A673 (cell line): ENCODE data around the gene ZNF688. TPM values are rescaled to one million over a fixed set of nuclear protein-coding genes. Genes with fewer than 3 reads are reported as not detected.

Experiments
- BruUV-seq: library from RNA; stranded (reverse); fragments of 400-500 nt; replicated peaks from 2 replicates; lab custom pipeline; 2021; lab: Mats Ljungman, UMichigan
- CTCF ChIA-PET: fragments of 300-600 bp; sonication (Branson Sonifier 250); formaldehyde crosslinking; loops from one replicate; lab custom pipeline; 2022; ENCODE audit warnings: antibody characterized with exemption; lab: Charles Lee
- POLR2A ChIA-PET: fragments of 300-600 bp; sonication (Branson Sonifier 250); formaldehyde crosslinking; loops from one replicate; lab custom pipeline; 2022; ENCODE audit warnings: antibody characterized with exemption; ENCODE audit not compliant: low non-redundant PET; lab: Charles Lee
- DNase-seq: peaks from one replicate; pipeline ENCODE4 v3.0.0-alpha.2; 2015; ENCODE audit warnings: low spot score
- H3K27ac ChIP-seq: fragments of 200-600 bp; sonication (generic); 2 replicates; pipeline ENCODE4 v1.5.1; 2016; ENCODE audit warnings: mixed run types, low read depth, mild to moderate bottlenecking, mixed read lengths, antibody characterized with exemption, low read length; ENCODE audit not compliant: poor library complexity, severe bottlenecking
- H3K27me3 ChIP-seq: fragments of 200-600 bp; sonication (generic); replicated peaks from 2 replicates; pipeline ENCODE4 v1.6.1; 2017; ENCODE audit warnings: mixed run types, low read depth, mild to moderate bottlenecking, mixed read lengths, antibody characterized with exemption, low read length; ENCODE audit not compliant: insufficient read depth, poor library complexity
- H3K36me3 ChIP-seq: fragments of 200-600 bp; sonication (generic); 2 replicates; pipeline ENCODE4 v1.6.1; 2016; ENCODE audit warnings: mixed run types, mild to moderate bottlenecking, mixed read lengths, antibody characterized with exemption, low read length; ENCODE audit not compliant: insufficient read depth, poor library complexity, severe bottlenecking
- H3K4me1 ChIP-seq: fragments of 200-600 bp; sonication (generic); 2 replicates; pipeline ENCODE4 v1.6.1; 2017; ENCODE audit warnings: mixed run types, mild to moderate bottlenecking, mixed read lengths, antibody characterized with exemption, low read length; ENCODE audit not compliant: insufficient read depth, poor library complexity, severe bottlenecking
- H3K4me3 ChIP-seq: fragments of 200-600 bp; sonication (generic); 2 replicates; pipeline ENCODE4 v1.5.1; 2016; ENCODE audit warnings: low read depth, mixed run types, mild to moderate bottlenecking, mixed read lengths, low read length; ENCODE audit not compliant: poor library complexity, severe bottlenecking
- H3K9me3 ChIP-seq: fragments of 200-600 bp; sonication (generic); 2 replicates; pipeline ENCODE4 v1.6.1; 2016; ENCODE audit warnings: mixed run types, low read depth, mild to moderate bottlenecking, mixed read lengths, antibody characterized with exemption, low read length; ENCODE audit not compliant: poor library complexity, severe bottlenecking
- EZH2 ChIP-seq: fragments of 200-600 bp; sonication (generic); IDR thresholded peaks from 2 replicates; pipeline ENCODE4 v1.6.1; 2017; ENCODE audit warnings: borderline replicate concordance, low read depth, mild to moderate bottlenecking, mixed read lengths, antibody characterized with exemption, low read length; ENCODE audit not compliant: poor library complexity, severe bottlenecking
- intact Hi-C: fragments of 100-400 bp; cut with micrococcal nuclease; formaldehyde crosslinking; loops from one replicate; pipeline ENCODE4 v1.10.0; 2022; ENCODE audit not compliant: unreplicated experiment
- total RNA-seq: library from RNA; stranded (reverse); gene quantifications from 2 replicates; pipeline ENCODE4 v1.2.3, GENCODE V29; 2021
- TF ChIP-seq, protein P1 (sequence below): fragments of 300-800, 200-600 bp; sonication (generic); conservative IDR thresholded peaks from 2 replicates; pipeline ENCODE4 v1.5.1; 2017; ENCODE audit warnings: low read depth, mild to moderate bottlenecking, antibody characterized with exemption, low read length, moderate library complexity, mixed read lengths

Gene ZNF688
- total RNA-seq, 1 experiment from 2014 or later = 8.5 TPM

- ChIA-PET POLR2A (no interaction called here), CTCF (no interaction called here)
- BruUV-seq = no TSS peak
- Histone ChIP-seq H3K9me3 (no peaks in the 10 kb centered on the region), H3K4me1 (no peaks in the 10 kb centered on the region), H3K4me3 (no peak overlapping the region), H3K27me3 (no peaks in the 10 kb centered on the region), H3K27ac (peak overlapping the region; percentile 18), H3K36me3 (peaks cover 18% of the 10 kb centered on the region)
- no peak for DNase-seq
- TF ChIP-seq EZH2 = no peak
- TF ChIP-seq, protein P1, sequence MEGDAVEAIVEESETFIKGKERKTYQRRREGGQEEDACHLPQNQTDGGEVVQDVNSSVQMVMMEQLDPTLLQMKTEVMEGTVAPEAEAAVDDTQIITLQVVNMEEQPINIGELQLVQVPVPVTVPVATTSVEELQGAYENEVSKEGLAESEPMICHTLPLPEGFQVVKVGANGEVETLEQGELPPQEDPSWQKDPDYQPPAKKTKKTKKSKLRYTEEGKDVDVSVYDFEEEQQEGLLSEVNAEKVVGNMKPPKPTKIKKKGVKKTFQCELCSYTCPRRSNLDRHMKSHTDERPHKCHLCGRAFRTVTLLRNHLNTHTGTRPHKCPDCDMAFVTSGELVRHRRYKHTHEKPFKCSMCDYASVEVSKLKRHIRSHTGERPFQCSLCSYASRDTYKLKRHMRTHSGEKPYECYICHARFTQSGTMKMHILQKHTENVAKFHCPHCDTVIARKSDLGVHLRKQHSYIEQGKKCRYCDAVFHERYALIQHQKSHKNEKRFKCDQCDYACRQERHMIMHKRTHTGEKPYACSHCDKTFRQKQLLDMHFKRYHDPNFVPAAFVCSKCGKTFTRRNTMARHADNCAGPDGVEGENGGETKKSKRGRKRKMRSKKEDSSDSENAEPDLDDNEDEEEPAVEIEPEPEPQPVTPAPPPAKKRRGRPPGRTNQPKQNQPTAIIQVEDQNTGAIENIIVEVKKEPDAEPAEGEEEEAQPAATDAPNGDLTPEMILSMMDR = no peak
- intact Hi-C loops = no loop called here
These were observed 11.8 kb downstream of the ZNF688 start for GRCh38 chr16:30559690-30560089.

GRCh38 chr16:30558789-30559377 lies 12.6 kb downstream of the ZNF688 start:
- Histone ChIP-seq H3K36me3 (peaks cover 26% of the 10 kb centered on the region), H3K9me3 (no peaks in the 10 kb centered on the region), H3K27me3 (no peaks in the 10 kb centered on the region), H3K4me3 (peak overlapping the region; percentile 95), H3K4me1 (no peaks in the 10 kb centered on the region), H3K27ac (peak overlapping the region; percentile 95)
- ChIA-PET POLR2A (interaction anchor here (0.6 to 0.9 kb wide), 3 partner anchors 13 to 115 kb away, joined by 3 to 17 read pairs (median 5); partner anchors contain the start of gene ZNF688), CTCF (interaction anchor here (0.6 kb wide), 2 partner anchors 26 to 67 kb away, joined by 6 read pairs; no protein-coding TSS in a partner anchor)
- intact Hi-C loops = loop anchor here (1.0 kb wide), 1 partner anchor 24 kb away; no protein-coding TSS in a partner anchor
- DNase-seq = no peak
- TSS peak; percentile 94 for BruUV-seq
- TF ChIP-seq, protein P1 = no peak
- TF ChIP-seq EZH2 = no peak

GRCh38 chr16:30557957-30558788 lies 13.3 kb downstream of the ZNF688 start, which contains the start of gene ZNF764:
Gene ZNF764, minus strand, starts transcription at chr16:30558374. Its CDS starts 192 bp downstream, at chr16:30558182.
- BruUV-seq = TSS peak; percentile 54
- no peaks in the 10 kb centered on the region for H3K9me3 ChIP-seq
- peak within 1 kb of the TSS; percentile 95 for H3K4me3 ChIP-seq
- POLR2A ChIA-PET = interaction anchor here (0.6 to 0.9 kb wide), 3 partner anchors 14 to 114 kb away, joined by 3 to 17 read pairs (median 5); partner anchors contain the start of gene ZNF688
- intact Hi-C loops = loop anchor here (1.0 kb wide), 1 partner anchor 23 kb away; no protein-coding TSS in a partner anchor
- no peaks in the 10 kb centered on the region for H3K27me3 ChIP-seq
- TF ChIP-seq, protein P1 = no peak
- TF ChIP-seq EZH2 = no peak
- H3K36me3 ChIP-seq = peaks cover 33% of the 10 kb centered on the region
- peak within 1 kb of the TSS; percentile 95 for H3K27ac ChIP-seq
- no peaks in the 10 kb centered on the region for H3K4me1 ChIP-seq
- peak; percentile 99 for DNase-seq
- CTCF ChIA-PET = interaction anchor here (0.6 kb wide), 2 partner anchors 26 to 66 kb away, joined by 6 read pairs; no protein-coding TSS in a partner anchor
